ENCODE measurements around the gene SHLD1.
A peak's percentile ranks its signal among the peaks of the same experiment; 100 is the strongest.

The SHLD1 gene

DNA sequence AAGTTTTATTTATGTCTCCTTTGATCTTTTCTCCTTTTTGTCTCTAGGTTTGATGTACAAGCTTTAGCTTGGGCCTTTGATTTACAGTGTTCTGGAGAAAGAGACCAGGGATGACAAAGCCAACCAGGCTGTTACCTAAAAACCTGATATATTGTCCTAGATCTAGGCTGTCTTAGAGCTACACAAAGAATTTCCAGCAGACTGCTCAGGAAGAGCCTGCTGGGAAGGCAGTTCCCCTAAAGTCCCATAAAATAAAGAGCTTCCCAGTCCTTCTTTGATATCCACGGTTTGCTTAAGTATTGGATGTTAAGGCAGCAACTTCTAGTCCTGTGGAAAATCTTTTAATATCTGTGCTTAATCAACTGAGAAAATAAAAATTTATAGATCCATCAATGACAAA is 70.5 kb downstream of the SHLD1 start:
- DNase-seq (ENCODE audit: low read depth), result no peak

DNA sequence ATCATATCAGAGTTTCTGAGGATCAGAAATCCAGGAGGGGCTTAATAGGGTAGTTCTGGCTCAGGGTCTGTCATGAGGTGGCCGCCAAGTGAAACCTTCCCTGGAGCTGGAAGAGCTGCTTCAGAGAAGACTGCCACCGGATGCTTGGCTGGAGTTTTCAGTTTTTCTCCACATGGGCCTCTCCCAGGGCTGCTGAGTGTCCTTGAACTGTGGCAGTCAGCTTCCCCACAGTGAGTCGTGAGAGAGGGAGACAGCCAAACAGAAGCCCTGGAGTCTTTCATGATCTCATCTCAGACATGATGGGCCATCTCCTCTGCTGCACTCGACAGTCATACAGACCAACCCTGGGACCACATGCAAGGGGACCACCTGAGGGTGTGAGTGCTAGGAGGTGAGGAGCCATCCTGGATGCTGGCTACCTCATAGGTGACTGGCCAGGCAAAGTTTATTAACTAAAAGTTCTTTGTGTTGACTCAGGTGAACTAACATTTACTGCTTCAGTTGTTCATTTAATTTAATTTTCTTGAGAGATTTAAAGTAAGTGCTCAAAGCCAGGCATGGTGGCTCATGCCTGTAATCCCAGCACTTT is 71.5 kb downstream of the SHLD1 start:
- DNase-seq (ENCODE audit: low read depth), result no peak

DNA sequence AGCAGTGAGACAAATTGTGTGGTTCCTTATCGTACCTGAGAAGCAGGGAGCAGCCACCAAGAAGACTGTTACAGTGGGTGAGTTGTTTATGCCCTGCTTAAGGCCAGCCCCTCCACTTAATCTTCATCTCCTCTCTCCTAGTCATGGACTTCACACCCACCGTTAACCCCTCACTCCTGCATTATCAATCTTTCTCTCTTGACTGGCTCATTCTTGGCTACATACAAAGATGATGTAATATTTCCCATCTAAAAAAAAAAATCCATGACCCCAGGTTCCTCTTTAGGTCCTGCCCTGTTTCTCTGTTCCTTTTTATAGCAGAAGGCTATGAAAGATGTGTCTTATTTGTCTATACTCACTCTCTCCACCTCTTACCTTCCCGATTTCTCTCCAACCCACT is 72.4 kb downstream of the SHLD1 start:
- no peak for DNase-seq (ENCODE audit: low read depth)

DNA sequence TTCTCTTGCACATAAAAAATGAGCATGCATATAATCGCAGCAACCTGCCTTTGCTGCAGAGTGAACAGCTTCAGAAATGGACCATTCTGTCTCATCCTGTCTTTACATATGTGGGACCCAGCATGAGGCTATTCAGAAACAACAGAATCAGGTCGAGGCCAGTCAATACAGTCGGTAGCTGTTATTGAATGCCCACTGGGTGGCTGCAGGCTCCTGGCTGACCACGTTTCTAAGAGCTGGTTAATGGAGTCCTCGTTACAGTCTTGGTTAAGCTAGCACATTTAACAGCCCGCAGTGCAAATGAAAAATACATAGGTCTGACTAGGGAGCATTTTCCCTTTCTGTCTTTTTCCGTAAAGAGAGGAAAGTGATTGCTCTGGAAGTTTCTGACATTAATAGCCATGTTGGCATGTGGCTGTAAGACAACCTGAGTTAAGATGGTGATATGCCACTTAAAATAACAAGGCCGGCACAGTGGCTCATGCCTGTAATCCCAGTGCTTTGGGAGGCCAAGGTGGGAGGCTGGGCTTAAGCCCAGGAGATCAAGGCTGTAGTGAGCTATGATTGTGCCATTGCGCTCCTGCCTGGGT is 75.0 kb downstream of the SHLD1 start:
- no peak for DNase-seq (ENCODE audit: low read depth)

DNA sequence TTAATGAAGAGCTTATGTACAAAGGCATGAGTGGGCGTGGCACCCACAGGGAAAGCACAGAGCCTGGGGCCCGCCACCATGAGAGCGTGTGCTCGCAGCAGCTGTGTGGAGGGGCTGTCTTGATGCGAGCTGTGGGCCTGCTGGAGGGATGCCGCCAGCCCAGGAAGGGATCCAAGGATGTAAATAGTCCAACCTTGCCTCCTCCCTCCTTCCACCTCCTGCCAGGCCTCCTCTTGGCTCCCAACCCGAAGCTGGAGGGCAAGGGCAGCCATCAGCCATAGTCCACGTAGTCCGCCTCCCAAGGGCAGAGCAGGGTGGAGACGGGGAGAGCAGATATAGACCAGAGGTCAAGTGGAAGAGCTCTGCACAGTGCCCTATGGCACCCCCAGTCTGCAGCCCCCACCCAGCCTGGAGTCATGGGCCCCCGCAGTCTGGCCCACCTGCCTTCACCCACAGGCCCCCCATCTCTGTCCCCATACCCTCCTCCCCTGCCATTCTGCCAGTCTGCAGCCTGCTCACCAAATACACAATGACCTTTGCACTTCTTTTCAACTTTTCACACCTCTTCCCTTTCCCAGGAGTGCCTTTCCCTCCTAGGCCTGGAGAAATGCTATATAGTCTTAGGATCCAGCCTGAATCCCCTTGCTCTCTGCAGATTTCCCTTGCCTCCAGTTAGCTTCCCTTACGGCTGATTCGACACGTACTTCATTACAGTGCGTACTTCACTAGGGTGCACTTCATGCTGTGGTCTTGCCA is 77.1 kb downstream of the SHLD1 start:
- no peak for DNase-seq (ENCODE audit: low read depth)

DNA sequence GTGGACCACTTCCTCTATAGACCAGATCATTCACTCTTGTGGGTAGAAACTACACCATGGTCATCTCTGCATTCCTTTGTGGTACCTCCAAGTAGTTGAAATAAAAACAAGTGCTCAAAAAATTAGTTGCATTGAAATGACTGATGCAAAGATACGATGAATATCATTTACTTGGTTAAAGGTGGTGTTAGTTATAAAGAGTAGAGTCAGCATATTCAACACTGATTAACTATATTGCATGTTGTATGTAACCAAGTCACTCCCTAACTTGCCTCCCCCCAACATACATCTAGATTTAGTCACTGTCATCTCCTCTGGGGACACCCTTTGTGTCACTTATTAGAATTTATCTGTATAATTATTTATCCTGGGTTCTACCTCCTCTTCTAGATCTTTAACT is 77.7 kb downstream of the SHLD1 start:
- DNase-seq (ENCODE audit: low read depth), result no peak

DNA sequence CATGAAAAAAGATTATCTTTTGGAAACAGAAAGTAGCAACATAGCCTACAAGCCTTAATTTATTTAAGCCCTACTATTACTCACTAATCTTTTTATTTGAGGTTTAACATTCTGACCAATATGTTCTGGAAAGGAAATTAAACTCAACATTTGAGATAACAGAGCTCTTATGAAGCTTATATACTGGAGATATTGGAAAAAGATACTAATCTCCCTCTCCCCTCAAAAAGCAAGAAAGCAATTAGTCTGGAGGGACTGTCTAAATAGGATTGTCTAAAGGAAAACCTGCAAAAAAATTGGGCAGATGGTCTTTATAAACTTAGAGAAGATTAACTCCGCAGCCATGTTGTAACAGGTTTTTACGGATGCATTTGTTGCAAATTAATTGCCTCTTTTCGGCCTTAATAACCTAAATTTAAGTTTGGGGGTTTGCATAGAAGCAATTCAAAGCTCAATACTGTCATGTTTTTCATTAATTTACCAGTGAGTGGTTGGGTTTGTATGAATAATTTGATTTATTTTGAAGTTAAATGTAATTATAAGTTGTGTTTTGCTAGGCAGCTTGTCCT is 79.1 kb downstream of the SHLD1 start:
- DNase-seq (ENCODE audit: low read depth), result no peak

DNA sequence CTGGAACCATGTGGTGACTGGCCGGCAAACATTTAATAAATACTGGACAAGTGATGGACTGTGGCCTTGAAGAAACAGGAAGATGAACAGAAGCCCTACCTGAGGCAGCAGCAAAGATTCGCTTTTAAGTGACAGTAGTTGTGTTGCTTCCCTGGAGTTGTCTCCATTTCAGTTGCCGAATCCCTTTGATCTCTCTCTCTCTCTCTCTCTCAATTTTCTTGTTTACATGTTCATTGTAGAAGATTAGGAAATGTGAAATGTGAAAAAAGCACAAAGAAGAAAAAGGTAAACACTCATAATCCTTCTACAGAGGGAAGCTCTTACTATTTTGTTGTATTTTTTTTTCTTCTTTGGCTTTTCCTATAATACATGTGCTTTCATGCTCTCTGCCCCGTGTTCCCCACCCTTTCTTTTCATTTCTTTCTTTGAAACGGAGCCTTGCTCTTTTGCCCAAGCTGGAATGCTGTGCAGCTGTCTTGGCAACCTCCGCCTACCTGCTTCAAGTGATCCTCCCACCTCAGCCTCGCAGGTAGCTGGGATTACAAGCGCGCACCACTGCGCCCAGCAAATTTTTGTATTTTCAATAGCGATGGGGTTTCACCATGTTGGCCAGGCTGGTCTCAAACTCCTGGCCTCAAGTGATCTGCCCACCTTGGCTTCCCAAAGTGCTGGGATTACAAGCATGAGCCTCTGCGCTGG is 81.5 kb downstream of the SHLD1 start:
- DNase-seq (ENCODE audit: low read depth), result no peak

DNA sequence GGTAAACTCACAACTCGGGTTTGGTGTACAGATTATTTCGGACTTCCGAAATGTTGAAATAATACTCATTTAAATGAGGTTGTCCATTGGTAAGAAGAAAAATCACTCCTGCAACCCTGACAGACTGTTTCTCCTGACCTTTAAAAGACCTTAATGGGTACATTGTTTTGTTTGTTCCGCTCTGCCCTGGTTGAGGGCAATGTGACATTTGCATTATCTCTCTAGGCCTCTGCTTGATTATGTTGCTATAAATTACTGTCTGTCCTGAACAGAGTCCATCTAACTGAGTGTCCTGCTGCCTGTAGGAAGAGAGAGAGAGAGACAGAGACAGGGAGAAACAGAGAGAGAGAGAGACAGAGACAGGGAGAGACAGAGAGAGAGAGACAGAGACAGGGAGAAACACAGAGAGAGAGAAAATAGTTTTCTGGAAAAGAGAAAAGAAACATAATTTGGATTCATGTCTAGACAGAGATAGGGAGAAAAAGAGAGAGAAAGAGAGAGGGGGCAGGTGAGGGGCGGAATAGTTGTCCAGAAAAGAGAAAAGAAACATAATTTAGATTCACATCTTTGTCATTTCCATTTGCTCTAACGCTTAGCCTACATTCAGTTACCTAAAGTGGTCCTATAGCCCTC is 83.2 kb downstream of the SHLD1 start:
- no peak for DNase-seq (ENCODE audit: low read depth)

DNA sequence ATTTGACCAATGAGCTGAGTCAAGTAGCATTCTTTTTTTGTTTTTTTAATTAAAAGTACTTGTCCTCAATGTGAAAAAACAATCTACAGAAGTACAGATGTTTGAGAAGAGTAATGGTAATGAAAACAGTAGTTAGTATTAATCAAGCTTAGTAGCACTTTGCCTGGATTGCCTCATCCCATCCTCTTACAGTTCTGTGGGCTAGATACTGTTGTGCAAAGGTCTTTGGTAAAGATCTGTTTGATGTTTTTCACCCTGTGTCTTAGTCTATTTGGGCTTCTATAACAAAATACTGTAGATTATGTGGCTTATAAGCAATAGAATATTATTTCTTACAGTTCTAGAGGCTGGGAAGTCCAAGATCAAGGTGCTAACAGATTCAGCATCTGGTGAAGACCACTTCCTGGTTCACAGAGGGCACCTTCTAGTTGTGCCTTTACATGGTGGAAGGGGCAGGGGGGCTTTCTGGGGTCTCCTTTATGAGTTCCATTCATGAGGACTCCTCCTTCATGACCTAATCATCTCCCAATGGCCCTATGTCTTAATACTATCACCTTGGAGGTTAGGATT is 84.3 kb downstream of the SHLD1 start:
- no peak for DNase-seq (ENCODE audit: low read depth)

DNA sequence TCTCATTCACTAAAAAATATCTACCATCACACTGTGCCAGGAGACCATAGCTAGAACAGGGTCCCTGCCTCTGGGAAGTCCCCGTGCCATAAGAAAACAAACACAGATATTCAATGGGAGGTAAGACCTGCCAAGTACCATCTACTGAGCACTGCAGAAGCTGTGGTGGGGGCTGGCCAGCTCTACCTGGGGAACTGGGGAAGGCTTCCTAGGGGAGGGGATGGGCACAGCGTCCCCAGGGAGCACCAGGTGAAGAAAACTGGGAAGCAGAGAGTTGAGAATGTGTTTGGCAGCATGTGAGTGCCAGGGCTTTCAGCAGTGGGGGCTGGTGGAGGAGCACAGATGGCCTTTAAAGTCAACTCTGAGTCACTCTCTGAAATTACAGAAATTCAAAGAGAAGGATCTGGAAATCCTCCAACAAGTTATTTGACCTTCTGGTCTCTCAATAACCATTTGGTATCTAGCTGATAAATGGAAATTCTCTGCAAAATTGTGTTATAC is 85.2 kb downstream of the SHLD1 start:
- DNase-seq (ENCODE audit: low read depth), result no peak

DNA sequence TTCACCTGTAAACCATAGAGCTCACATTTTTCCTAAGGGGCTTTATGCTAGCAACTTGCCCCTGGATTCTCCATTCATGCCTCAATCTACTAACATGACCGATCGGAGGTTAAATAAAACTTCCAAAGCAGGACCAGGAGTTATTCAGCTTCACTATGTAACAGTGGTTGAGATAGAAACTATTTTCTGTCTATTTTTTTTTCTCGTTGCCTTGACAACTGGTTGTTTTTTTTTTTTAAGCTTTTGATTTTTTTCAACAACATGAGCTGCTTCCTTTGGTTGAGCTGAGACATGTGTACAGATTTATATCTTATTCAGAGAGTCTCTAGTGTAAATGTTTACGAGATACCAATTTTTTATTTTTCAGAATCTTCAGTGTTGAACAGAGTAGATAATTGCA is 85.7 kb downstream of the SHLD1 start:
- DNase-seq (ENCODE audit: low read depth), result no peak

DNA sequence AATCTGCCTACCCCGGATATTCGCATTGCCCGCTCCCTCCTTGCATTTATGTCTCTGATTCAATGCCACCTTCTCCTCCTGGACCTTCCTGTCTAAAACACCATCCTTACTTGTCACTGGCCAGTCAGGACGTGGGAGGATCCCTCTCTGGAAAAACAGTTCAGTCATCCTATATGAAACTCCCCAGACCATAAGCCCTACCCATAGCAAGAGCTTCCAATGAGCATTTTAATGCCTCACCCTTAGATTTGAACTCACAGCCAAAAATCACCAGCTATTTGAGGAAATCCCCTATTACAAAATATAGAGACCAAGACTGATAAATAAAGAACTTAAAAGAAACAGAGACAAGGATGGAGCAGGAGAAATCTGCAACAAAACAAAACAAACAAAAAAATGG is 86.4 kb downstream of the SHLD1 start:
- no peak for DNase-seq (ENCODE audit: low read depth)

DNA sequence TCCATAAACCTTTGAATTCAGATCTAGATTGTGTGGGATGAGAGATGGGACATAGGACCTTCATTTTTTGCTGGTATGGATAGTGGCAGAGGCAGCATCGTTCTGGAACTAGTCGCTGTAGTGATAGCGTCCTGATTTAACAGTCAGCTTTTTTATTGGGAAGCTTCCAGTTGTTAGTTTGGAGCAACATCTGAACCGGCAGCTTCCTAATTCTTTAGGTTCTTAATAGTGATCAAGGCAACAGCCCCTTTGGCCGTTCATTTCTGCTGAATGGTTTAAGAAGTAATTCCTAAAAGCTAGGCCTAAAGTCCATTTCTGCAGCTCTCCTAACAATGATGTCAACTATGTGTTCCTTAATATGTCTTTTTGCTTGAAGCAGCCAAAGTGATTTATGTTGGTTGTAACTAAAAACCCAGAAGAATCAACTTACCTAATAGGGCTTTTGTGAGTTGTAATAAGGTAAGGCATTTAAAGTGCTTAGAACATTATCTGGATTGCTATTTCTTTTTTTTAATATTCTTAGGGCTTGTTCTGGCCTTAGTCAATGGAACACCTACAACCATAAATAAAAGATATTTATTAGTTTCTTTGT is 90.3 kb downstream of the SHLD1 start:
- no peak for DNase-seq (ENCODE audit: low read depth)

DNA sequence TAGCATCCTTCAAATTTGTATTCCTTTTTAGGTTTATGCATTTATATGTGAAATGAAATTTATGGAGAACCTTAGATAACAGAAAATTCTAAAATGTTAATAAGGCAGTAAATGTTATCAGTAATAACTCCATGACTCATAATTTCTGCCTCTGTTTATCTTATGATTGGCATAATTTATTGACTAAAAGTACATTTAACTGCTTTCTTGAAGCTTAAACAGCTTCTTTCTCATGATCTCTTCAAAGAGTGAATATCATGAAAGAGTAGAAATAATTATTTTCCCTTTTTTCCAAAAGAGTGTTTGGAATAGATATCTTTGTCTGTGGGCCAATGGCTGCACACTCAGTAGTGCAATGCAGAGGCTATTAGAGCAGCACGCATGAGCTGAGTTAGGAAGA is 91.3 kb downstream of the SHLD1 start:
- DNase-seq (ENCODE audit: low read depth), result no peak

DNA sequence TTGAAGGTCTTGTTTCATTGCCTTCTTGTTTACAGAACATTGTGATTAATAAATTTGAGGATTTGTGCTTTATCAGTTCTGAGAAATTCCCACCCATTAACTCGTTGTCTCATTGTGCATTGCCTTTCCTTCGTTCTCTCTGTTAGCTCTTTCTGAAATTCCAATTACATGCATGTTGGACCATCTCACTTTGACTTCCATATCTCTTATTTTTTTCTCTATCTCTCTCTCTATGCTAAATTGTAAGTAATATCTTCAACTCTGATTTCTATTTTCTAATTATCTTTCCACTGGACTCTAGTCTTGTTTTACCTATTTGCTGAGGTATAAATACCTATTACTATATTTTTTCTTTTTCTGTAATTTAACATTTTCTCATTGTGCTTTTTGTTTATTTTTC is 92.3 kb downstream of the SHLD1 start:
- DNase-seq (ENCODE audit: low read depth), result no peak

DNA sequence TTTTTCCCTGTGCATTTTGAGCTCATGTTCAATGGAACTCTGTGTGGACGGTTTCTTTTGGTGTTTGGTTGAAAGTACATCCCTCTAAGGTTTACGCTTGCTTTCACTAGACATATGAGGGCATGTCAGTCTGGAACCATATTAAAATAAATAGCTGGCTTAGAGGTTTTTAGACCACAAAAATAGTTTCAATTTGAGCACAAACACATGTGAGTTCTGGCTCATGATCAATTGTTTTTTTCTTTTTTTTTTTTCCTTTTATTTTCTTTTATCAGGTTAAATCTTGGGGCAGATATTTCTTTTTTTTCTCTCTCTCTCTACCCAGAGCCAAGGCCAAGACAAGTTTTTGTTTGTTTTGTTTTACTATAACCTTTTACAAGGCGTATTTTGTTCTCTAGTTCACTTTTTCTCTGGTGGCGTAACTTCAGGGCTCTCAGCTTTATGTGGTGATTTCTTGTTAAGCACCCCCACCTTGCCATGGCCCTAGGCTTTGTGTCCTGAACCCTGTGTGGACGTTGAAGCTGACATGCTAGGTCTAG is 92.9 kb downstream of the SHLD1 start:
- DNase-seq (ENCODE audit: low read depth), result no peak

DNA sequence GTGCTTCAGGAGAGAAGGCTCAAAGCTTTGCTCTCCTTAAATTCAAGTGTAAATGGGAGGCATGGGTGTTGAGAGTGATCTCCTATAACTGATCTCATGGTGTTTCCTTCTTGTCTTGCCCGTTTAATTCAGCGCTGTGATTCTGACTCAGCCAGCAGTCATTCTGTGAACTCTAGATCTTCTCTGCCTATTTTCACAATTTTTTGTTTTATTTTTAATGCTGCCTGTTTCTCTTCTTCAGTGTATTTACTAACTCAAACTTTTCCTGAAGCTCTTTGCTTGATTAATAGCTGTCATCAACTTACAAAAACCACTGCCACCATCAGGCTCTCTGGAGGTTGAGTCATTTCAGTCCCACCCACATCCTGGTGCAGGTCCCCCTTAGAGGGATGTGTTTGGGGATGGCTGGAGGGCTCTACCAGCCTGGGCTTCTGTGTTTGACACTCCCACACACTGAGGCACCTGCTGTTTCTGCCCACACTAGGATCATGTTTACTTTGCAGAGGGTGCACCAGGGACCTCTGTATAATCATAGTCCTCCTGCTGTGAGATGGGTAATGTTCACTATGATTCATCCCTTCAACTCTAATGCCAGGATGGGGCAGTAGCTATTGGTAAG is 94.0 kb downstream of the SHLD1 start:
- peak; percentile 58 for DNase-seq (ENCODE audit: low read depth)

DNA sequence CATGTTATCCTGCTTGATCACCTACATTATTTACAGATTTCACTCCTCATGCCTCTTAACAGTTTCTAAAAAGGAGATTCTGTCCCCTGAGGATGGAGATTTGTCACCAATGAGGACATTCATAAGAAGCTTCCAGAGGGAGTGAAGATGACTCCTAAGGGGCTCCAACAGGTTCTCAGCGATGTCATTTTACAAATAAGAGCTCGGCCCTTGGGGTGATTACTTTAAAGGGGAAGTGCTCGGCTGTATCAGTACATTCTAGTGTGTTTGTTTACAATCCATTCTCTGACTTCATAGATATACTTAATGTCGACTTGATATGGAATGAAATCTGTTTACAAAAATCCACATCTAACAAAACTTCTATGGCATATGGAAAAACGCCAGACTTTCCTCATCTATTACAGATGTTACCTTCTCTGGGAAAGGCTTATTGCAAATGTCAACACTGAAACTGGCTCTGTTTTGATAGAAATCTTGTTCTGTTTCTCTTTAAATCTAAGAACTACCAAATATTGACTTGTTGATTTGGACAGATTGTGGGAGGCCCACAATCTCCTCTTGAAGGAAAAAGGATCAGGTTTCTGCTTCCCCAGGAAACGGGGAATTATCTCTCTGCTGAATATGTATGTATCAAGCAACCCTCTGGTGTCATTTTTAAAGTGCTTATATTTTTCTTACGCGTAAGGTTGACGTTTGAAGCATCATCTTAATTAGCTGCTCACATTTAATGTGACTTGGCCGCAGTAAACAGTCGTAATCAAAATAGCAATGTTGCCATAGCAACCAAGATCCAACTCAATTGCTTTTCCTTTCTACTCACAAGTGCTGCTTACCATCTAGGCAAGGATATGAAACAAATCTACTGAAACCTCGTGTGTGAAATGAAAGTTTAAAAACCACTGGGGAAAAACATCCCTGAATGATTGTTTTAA is 95.7 kb downstream of the SHLD1 start:
- no peak for DNase-seq (ENCODE audit: low read depth)
